Ureter (tissue), 1 donor: ENCODE measurements around the gene ARPC5. TPM values are rescaled to one million over a fixed set of nuclear protein-coding genes. Genes with fewer than 3 reads are reported as not detected.
"Not testable (repeated sequence)": the region's sequence is repeated elsewhere in the genome, so short reads cannot be mapped to it uniquely, and the experiment has no call there.

Source experiments
- DNase-seq: peaks from one replicate; pipeline ENCODE4 v3.0.0-alpha.2; 2020; ENCODE audit warnings: low spot score
- total RNA-seq: library from RNA; stranded (reverse); gene quantifications from one replicate; pipeline ENCODE4 v1.2.4, GENCODE V29; 2023
- donor health status: DM: yes; HTN: yes; CAD: no.

ARPC5 gene
- total RNA-seq, 1 donor from 2014 or later, result 77.7 TPM

- no peak for DNase-seq
Observed at GRCh38 chr1:183646776-183647175, 11.2 kb upstream of the ARPC5 start.

- DNase-seq, result no peak
Observed at GRCh38 chr1:183645531-183645930, 9.9 kb upstream of the ARPC5 start.

GRCh38 chr1:183642166-183642565 is 6.6 kb upstream of the ARPC5 start:
- DNase-seq, result no peak

GRCh38 chr1:183640193-183640592 is 4.6 kb upstream of the ARPC5 start:
- no peak for DNase-seq

GRCh38 chr1:183638649-183639387 is 3.2 kb upstream of the ARPC5 start:
- no peak for DNase-seq

- DNase-seq, result no peak
Observed at GRCh38 chr1:183636783-183637182, 1.2 kb upstream of the ARPC5 start.

GRCh38 chr1:183636334-183636682 is 725 bp upstream of the ARPC5 start:
- DNase-seq, result no peak

GRCh38 chr1:183635099-183635605 is 431 bp downstream of the ARPC5 start:
- peak; percentile 71 for DNase-seq

- no peak for DNase-seq
Observed at GRCh38 chr1:183634429-183635065, 1.0 kb downstream of the ARPC5 start.

GRCh38 chr1:183633676-183634343 is 1.8 kb downstream of the ARPC5 start:
- DNase-seq, result no peak

GRCh38 chr1:183632964-183633363 is 2.6 kb downstream of the ARPC5 start:
- DNase-seq, result no peak

GRCh38 chr1:183632114-183632513 is 3.5 kb downstream of the ARPC5 start:
- DNase-seq, result no peak

GRCh38 chr1:183630748-183631147 is 4.8 kb downstream of the ARPC5 start:
- no peak for DNase-seq

GRCh38 chr1:183628537-183628936 is 7.0 kb downstream of the ARPC5 start:
- no peak for DNase-seq

- DNase-seq, result not testable (repeated sequence)
Observed at GRCh38 chr1:183626236-183626635, 9.3 kb downstream of the ARPC5 start.

GRCh38 chr1:183622884-183623785 is 12.4 kb downstream of the ARPC5 start:
- no peak for DNase-seq

- no peak for DNase-seq
Observed at GRCh38 chr1:183622013-183622412, 13.6 kb downstream of the ARPC5 start.

GRCh38 chr1:183620311-183620710 is 15.3 kb downstream of the ARPC5 start:
- no peak for DNase-seq

GRCh38 chr1:183619781-183620180 is 15.8 kb downstream of the ARPC5 start:
- no peak for DNase-seq

- DNase-seq, result not testable (repeated sequence)
Observed at GRCh38 chr1:183618202-183618601, 17.4 kb downstream of the ARPC5 start.

- not testable (repeated sequence) for DNase-seq
Observed at GRCh38 chr1:183612975-183613374, 22.6 kb downstream of the ARPC5 start.

GRCh38 chr1:183612407-183612806 is 23.2 kb downstream of the ARPC5 start:
- DNase-seq, result no peak
